ENCODE results near the gene LRRC4C.

LRRC4C gene

DNA sequence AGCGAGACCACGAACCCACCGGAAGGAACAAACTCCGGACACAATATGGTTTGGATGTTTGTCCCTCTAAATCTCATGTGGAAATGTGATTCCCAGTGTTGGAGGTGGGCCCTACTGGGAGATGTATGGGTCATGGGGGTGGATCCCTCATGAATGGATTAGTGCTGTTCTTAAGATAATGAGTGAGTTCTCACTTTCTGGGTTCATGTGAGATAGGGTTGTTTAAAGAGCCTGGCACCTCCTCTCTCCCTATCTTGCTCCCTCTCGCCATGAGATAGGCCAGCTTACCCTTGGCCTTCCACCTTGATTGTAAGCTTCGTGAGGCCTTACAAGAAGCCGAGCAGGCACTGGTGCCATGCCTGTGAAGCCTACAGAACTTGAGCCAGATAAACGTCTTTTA lies 184.6 kb downstream of the LRRC4C start:
- DNase-seq (ENCODE audit: extremely low read depth in 1 of 2, low read depth in 1 of 2), result no peak

DNA sequence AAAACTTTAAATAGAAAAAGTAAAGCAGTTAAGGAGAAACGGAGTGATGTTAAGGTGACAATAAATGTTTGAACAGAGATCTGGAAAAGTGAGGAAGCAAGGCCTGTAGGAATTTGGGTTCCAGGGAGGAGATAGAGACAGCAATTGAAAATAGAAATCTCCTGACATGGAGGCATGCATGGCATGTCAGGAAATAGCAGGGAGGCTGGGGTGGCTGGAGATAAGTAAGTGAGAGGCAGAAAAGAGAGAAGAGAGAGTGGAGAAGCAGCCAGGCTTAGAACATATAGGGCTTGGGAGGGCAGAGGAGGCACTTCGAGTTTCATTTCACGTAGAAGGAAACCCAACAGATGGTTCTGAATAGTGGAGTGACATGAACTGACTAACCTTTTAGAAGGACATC lies 185.5 kb downstream of the LRRC4C start:
- no peak for DNase-seq (ENCODE audit: extremely low read depth in 1 of 2, low read depth in 1 of 2)

DNA sequence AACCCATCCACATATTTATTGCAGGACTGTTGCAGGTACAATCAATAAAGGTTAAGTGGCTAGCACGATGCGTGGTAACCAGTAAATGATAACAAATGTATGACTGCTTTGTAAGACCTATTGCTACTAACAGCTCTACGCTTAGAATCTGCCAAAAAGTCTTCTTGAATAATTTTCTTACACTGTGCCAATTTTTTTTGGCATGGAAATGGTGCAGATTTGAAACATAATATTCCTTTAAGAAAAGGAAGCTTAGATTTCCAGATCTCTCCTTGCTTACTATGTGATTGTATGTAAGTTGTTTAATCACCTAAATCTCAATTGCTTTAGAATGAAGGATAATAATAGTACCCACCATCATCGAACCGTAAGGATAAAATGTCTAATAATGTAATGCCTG lies 192.0 kb downstream of the LRRC4C start:
- no peak for DNase-seq (ENCODE audit: extremely low read depth in 1 of 2, low read depth in 1 of 2)

DNA sequence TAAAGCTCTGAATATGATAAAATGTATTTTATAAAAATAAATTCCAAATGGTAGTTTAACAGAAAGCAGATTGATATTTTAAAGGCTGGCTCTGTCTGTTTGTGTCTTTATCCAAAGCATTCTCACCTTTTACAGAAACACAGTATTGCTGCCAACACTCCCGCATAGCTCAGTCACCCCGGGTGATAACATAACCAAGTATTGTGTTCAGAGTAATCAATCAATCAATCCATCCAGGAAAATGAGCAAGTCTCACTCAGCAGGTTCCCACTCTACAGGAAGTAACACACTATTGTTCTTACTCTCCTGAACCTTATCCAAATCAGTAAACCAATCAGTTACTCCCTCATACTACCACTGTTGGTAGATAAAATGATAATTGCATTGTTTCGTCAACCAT lies 203.4 kb downstream of the LRRC4C start:
- DNase-seq (ENCODE audit: extremely low read depth in 1 of 2, low read depth in 1 of 2), result no peak

DNA sequence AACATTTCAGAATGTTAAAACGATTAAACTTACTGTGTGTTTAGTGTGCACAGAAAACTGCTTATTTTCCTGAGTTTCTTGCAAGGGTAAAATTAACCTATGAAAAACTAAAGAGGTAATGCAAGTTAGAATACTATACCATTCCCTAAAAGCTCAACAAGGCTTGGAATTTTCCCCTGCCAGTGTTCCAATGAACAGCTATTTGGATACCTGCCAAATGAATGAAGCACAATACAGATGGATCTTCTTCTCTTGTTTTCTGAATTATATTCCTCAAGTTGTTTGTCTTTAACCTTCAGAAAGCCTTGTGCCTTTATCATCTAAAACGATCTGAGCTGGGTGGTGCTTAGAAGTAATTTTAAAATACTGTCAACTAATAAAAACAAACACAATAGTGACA lies 204.5 kb downstream of the LRRC4C start:
- no peak for DNase-seq (ENCODE audit: extremely low read depth in 1 of 2, low read depth in 1 of 2)

DNA sequence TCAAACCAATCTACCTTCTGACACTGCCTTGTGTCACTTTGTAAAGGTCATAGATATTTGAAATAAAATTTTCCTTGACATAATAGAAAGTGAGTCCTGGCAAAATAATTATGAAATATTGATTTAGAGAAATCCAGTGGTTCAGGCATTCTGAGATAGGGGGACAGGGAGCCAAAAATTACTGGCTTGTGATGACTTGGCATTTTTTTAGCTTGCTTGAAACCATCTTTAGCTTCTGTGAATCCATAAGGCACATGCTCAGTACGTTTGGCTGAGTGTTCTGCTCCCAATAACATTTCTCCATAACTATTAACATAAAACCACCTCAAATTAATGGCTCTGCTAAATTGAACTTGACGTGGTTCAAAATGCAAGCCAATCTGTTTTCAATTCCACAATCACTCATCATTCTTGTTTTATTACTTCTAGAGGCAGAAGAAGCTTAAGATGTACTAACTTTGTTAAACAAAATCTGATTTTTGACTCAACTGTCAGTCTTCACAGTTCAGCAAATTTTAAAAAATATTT lies 209.0 kb downstream of the LRRC4C start:
- DNase-seq (ENCODE audit: extremely low read depth in 1 of 2, low read depth in 1 of 2), result no peak

DNA sequence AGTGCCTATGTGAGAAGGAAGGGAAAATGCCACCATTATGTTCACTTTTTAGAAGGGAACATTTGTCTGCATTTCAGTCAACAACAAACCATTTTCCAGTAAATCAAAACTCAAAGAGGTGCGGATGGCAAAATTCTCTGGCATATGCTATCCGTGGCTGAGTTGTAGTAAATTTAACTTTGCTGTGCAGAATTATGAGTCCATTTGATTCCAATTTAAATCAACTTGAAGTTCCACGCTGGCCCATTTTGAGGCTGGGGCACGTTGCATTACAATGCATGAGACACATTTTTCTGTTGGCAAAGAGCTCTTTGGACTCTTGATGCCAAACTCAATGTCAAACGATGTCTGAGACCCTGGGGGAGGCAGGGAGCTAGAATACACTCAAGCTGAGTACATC lies 211.8 kb downstream of the LRRC4C start:
- DNase-seq (ENCODE audit: extremely low read depth in 1 of 2, low read depth in 1 of 2), result no peak

DNA sequence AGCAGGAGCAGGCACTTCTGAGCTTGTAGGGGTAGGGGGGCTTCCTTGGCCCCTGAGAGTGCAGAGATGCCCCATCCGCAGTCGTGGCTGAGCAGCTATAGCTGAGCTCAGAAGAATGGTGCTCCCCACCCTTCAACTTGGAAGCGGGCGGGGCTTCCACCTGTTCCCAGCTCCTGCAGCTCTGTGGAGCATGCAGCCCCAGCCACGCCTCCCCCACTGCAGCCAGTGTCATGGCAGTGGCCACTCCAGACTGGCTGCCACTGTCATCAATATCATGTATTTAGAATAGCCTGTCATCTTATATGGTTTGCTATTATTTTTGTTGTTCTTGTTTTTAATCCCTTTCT lies 213.1 kb downstream of the LRRC4C start:
- no peak for DNase-seq (ENCODE audit: extremely low read depth in 1 of 2, low read depth in 1 of 2)

DNA sequence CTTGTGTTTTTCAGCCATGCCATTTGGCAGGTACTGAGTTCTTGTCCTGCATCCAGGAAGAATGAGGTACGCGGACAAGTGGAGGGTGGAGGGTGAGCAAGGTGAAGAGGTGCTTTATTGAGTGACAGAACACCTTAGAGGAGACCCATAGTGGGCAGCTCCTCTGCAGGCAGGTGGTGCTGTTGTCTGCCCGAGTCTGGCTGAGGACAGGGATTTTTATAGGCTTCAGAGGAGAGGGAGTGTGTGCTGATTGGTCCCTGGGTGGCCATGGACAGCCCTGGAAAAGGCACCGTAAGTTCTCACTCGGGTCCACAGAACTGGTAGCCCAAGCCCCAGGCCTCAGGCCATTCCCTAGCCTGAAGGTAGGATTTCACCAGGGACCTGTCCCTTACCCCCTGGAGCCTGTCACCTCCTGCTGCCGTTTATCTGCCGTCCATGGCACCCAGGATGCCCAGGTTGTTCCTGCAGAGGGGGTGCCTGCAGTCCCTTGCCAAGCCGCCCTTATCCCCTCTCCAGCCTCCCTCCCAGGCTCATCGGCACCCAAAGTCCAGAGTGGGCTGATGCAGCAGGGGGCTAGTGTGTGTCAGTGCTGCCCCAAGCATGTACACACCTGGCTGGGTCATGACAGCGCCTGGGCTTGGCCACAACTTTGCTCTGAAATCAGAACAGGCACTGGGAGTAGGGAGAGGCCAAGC lies 213.6 kb downstream of the LRRC4C start:
- DNase-seq (ENCODE audit: extremely low read depth in 1 of 2, low read depth in 1 of 2), result no peak

DNA sequence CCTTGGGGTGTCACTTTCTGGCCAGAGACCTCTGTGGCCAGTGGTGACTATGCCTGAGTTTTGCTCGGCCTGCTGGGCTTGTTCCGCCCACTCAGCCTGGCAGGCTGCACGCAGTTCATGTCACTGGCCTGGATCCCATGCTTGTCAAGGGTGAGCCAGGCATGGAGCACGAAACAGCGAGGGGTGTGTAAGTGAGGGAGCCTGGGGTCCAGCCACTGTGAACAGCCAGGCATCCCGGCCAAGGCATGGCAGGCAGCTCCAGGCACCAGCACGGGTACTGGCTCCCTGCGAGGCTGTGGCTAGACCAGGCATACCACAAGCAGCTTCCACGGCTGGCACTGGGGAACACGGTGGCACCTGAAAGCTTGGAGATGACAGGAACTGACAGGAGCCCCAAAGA lies 214.3 kb downstream of the LRRC4C start:
- no peak for DNase-seq (ENCODE audit: extremely low read depth in 1 of 2, low read depth in 1 of 2)

DNA sequence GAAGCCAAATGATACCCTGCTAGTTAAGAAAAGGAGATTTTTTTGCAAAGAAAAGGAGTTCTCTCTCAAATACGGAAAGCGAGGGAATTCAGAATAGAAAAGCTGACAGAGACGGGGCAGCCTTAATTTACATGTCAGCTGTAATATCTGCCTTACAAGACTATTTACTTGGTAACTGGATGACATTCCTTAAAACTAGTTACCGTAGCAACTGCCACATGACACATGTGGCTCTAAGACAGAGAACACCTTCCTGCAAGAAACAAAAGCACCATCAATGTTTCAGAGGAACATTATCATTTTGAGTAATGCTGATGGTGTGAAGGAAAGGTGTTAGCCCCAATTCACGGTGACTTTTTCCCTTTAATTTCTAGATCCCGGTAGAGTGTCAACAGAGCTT lies 222.1 kb downstream of the LRRC4C start:
- no peak for DNase-seq (ENCODE audit: extremely low read depth in 1 of 2, low read depth in 1 of 2)

DNA sequence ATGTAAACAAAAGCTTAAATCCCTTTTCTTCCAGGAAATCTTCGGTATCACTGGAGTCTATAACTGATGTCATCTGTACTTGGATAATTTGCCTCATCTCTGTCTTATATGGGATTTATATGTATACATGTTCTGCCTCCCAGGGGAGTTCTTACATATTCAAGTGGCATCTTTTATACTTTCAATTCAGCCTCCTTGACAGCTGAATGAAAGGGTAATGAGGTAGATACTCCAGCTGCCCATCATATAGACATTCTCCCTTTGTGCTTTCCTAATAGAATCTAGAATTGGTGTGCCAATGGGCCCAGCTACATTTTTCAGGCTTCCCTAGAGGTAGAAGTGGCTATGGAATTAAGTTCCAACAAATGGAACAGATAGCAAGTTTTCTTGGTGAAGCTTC lies 223.8 kb downstream of the LRRC4C start:
- DNase-seq (ENCODE audit: extremely low read depth in 1 of 2, low read depth in 1 of 2), result no peak

DNA sequence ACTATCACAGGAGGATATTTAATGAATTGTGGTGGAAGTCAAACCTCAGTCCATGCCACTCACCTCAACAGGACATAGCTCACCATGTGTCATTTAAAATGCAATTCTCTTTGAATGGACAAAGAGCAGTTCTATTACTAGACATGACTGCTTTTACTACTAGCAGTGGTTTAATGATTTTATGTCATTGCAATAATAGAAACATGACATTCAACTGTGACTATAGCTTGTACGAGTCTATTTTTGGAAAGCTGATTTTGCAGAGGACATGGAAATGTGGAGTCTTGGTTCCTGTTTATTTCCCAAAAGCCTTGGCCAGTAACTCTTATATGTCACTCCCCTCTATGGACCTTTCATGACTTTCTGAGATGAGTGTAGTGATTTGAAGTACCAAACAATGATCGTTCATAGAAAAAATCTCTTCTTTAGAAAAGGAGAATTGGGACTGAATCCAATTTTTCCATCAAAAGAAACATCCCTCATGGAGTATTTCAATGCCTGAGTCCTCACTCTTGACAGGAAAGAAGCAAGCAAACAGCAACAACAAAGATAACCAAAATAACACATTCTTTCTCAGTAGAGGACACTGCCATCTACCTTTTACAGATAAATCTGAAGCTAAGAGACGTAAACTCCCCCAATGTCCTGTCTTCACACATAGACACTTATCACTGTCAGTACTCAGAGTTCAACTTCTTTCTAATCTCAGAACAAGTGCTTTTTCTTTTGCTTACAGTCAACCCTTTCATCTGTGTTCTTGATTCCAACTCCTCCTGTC lies 233.4 kb downstream of the LRRC4C start:
- no peak for DNase-seq (ENCODE audit: extremely low read depth in 1 of 2, low read depth in 1 of 2)

DNA sequence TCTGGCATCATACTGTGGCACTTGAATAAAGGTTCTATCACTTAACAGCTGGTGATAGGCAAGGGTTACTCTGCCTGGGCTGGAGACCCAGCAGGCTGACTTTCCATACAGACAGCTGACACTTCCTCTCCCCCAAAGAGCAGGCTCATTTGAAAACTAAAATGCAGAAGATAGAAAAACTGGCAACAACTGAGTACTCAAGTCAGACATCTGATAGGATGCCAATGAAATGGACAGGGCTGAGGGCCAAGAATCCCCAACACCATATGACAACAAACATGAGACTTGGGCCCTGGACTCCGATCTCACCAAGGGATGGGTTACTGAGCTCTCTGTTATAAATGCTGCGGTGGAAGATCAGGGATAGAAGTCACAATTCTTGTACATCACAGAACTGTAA lies 237.2 kb downstream of the LRRC4C start:
- no peak for DNase-seq (ENCODE audit: extremely low read depth in 1 of 2, low read depth in 1 of 2)

DNA sequence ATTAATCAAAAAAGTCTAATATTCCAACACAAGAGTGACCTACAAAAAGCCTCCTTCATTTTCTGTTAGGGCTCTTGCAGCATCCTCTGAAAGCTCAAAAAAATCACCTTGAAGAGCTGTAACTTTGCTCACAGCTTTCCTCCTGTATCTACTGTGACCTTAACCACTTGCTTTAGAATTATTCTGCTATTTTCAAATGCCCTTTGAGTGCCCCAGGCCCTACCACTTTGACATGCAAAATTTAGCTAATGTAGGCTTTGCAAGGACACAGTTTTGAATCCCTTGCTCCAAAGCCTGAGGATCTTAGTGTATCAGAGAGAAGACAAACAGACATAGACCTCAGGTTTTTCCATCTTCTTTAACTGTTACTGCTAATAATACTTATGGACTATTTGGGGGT lies 253.1 kb downstream of the LRRC4C start:
- no peak for DNase-seq (ENCODE audit: extremely low read depth in 1 of 2, low read depth in 1 of 2)

DNA sequence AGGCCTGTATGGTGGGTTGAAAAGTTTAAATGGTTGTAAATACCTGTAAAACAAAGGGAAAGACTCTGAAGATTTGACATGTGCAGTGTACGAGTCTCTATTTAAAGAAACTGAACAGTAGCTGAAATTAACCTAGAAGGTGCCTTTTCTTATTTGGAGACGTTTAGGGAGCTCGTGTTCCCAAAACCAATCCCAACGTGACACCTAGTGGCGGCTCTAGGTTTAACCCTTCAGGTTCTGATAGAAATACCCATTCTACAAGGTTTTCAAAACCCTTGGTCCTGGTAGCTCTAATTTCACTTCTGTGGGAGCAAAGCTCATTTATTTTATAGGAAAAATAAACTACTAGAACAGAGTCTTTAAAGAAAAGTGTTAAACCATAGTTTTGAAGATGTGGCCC lies 258.3 kb downstream of the LRRC4C start:
- no peak for DNase-seq (ENCODE audit: extremely low read depth in 1 of 2, low read depth in 1 of 2)

DNA sequence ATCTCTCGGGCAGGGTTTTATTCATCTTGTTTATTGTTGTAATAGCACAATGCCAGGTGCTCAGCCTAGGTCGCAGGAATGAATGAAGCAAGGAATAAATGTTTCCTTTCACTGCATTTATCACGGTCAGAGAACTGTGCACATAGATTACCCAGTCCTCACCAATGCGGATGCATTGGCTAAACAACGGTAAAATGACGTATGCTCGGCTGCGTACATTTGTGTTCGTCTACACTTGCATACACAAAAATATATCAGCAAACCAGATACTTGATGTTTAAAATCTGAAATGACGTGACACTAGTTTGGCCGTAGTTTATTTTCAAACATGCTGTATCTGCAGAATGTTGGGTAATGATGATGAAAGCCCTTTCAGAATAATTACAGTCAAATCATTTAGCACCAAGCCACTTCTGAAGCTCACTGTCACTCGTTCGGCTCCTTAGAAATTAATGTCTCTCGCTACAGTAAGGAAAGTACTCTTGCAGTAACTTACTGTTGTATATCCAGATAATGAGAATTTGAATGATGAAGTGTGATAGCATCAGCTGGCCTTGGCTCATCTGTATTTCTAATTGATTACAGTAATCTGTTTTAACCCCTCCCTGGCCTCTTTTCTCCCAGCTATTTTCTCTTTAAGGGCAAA lies 268.9 kb downstream of the LRRC4C start:
- no peak for DNase-seq (ENCODE audit: extremely low read depth in 1 of 2, low read depth in 1 of 2)

DNA sequence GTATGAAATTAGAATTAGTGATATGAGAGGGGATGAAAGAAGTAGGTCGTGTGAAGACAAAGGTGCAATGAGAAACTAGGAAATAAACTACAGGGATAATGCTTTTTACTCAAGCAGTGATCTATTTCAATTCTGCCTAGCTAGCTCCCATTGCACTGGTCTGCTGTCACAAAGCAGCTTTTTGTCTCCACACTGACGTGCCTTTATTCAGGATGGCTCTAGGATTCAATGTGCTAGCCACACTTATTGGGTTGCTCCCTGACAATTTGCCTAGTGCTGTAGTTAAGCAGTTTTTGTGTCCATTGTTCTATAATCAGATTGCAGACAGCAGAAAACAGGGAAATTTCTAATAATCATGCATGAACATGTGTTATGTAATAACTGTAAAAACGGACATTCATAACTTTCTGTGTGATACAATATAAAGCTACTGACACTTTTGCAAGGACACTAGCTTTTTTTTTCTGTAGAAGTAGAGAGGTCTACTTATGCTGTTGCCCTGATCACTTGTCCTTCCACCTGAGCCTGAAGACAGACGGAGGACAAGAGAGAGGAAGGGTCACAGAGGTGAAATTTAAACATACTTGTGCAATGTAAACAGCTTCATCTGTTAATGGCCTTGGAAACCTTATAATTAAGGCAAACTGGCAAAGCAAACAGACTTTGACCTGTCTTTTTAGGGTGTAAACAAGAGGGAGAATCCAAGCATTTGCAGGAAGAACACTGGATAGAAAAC lies 269.6 kb downstream of the LRRC4C start:
- no peak for DNase-seq (ENCODE audit: extremely low read depth in 1 of 2, low read depth in 1 of 2)

DNA sequence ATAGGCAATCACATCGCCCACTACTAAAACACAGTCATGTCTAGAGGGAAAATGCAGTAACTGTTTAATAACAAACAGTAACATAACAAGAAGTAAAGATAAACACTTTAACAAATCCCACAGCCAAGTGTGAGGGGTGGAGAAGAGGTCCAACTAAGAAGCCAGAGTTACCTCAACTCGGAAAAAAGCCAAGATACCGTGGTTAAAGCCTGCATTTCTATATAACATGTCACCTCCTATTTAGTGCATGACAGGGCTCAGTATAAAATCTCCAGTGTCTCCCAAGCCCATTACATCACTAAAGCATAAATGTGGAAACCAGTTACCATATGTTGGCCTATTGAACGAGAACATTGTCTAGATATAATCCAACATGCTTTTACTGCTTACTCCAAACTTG lies 281.7 kb downstream of the LRRC4C start:
- no peak for DNase-seq (ENCODE audit: extremely low read depth in 1 of 2, low read depth in 1 of 2)

DNA sequence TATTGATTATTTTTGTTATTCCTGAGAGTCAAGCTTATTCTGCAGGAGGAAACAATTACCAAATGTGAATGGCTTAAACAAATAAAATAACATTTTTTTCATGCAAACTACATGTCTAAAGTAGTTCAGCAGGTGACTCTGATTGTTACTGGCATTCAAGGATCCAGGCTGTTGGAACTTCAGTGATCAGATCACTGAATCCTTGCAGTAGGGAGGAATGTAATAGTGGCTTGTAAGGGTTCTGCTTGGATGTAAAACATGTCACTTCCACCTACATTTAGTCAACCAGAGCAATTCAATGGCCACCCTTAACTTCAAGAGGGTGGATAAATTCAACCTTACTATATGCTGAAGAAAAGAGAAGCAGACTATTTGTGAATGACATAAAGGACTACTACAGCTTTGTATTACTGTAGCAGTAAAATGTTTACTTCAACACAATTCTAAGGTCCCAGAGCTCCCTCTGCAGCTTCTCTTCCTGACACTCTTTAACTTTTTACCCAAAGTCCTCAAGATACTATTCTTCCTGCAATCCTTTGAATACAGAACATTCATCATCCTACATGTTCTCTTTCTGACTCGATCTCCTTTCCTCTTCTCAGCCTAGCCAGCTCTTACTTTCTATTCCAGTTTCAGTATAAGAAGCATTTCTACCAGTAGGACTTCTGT lies 284.0 kb downstream of the LRRC4C start:
- DNase-seq (ENCODE audit: extremely low read depth in 1 of 2, low read depth in 1 of 2), result no peak

DNA sequence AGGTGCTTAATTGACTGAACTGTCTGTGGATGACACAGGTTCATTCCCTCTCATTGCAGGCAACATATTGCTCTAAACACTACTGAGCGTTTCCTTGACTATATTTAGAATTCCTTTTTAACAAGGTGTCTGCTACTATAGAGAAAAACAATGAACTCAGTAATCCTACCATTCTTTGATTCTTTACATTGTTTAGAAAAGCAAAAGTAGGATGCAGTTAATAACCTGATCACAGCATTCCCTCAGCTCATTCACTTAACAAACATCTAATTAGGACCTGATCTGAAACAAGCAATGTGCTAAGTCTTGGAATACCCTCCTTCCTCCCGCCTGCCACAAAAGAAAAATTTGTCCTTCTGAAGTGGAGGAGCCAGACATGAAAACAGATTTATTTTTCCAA lies 313.1 kb downstream of the LRRC4C start:
- DNase-seq (ENCODE audit: extremely low read depth in 1 of 2, low read depth in 1 of 2), result no peak

All from activated CD8-positive, alpha-beta memory T cell treated with anti-CD3 and anti-CD28 coated beads for 1 hour (primary cell).